GM19023 (cell line): ENCODE data around the gene UGT1A7.

Source experiments
- ATAC-seq: cut with Tn5 transposase; IDR thresholded peaks from one replicate; pipeline ENCODE4 v1.9.1; 2021; ENCODE audit warnings: mild to moderate bottlenecking, moderate library complexity; ENCODE audit not compliant: unreplicated experiment

The UGT1A7 gene

DNA sequence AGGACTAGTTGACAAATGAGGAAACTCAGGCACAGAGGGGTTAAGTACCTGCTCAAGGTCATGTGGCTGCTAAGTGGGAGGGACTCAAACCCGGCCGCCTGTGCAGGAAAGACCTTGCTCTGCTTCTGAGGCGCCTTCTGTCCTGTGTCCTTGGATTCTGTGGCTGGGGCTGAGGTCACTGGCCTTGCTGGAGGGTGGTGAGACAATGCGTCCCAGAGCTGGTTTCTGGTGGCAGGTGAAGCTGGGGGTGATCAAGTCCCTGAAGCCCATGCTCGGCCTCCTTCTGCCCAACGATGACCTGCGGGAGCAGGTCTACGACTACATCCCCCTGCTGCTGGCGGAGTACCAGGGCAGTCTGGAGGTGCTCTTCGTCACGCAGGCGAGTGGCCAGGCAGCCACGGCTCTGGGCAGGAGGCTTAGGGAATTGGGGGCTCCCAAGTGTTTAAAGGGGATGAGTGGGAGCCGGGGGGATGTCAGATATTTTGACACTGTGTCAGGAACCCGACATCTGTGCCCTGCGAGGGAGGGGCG is 112.5 kb downstream of the UGT1A7 start:
- ATAC-seq: no peak

DNA sequence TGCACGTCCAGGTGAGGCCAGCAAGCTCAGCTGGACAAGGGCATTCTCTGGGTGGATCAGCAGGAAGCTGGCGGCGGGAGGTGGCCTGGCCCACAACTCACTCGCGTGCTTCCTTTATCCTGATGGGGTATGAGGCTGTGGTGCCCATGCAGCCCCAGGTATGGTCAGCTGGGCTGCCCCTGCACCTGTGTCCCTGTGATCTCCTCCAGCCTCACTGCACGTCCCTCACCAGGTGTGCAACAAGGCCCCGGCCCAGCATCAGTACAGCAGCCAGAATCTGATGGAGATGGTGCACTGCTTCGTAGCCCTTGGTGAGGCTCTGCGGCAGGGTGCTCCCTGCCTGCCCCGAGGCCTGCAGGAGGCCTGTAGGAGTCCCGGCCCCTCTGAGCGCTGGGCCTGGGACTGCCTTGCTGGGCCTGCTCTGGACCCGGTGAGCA is 114.1 kb downstream of the UGT1A7 start:
- no peak for ATAC-seq

DNA sequence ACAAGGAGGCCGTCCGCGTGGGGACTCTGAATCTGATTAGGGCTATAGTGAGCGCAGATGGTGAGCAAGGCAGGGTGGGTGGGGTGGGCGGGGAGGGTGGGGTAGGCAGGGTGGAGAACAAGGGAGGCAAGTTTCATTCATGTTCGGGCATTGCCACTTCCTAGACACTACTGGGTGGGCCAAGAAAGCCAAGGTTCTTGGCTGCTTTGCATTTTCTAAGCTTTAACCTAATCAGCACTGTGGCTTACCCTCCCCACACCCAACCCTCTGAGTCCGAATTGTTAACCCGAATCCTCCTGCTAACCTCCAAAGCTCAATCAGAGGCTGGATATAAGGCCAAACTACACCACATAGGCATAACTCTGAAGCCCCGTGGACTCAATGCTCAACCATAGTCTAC is 114.6 kb downstream of the UGT1A7 start:
- no peak for ATAC-seq

DNA sequence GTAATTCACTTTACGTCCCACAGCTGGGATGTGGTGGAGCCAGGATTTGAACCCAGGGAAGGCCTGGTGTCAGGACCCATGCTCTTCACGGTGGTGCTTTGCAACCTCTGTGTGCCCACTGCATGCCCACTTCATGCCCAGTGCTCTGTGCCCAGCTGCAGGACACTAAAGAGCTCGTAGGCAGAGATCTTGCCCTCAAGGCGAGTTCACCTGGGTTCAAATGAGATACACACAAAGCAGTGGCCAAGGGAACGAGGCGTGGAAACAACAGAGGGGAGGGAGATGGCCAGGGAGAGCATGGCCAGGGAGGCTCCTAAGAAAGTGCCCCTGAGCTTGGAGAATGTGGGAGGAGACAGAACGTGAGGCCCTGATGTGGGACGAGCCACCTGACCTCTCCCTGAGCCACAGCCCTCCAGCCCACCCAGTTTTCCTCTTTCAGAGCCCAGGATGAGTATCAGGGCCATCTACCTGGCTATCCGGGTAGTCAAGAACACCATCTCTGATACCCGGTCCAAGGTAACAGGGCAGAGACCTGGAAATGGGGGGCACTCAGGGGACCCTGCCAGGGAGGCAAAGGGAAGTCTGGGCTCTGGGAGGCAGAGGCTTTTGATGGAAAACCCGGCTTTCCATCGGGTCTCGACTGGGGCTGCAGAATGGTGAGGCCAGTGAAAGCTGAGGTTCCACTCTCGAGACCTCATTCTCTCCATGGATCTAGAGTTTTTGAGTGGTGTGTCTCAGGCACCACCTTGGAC is 116.8 kb downstream of the UGT1A7 start:
- no peak for ATAC-seq

DNA sequence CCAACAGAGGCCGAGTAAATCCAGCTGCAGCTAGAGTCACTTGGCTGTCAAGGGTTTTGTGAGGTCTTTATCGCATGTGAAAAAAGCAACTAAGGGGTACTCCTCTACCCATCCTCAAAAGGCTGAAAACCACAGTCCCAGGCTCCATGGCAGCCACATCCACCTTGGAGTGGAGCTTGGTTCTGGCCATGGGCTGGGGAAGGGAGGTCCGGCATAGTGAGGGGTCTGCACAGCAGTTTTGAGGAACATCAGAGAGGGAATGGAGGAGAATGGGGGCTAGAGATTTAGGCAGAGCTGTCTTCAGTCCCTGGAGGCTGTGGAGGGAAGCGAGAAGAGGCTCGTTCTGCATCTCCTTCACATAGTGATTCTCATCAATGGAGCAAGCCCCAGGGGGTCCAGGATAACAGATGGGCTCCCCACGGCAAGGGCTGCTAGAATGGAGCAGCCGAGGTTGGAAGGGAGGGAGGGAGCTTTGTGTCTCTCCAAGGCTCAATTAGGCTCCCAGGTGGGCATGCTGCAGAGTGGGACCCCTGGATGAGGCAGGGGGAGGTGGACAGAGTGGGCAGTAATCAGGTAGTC is 117.5 kb downstream of the UGT1A7 start:
- no peak for ATAC-seq

DNA sequence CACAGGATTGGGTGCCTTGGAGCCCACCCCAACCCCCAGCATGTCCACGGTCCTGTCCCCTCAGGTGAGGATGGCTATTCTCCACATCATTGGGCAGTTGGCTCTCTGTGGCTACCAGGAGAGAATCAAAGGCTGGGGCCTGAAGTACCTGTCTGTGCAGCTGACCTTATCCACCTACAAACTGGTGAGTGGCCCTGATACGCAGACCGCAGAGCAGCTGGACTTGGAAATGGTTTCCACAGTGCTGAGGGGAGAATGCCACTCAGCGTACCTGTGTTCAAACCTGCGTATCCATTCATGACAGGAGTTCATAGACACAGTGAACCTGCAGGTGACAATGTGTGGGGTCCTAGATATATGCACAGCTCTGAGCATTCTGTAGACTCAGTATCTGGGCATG is 118.0 kb downstream of the UGT1A7 start:
- no peak for ATAC-seq

DNA sequence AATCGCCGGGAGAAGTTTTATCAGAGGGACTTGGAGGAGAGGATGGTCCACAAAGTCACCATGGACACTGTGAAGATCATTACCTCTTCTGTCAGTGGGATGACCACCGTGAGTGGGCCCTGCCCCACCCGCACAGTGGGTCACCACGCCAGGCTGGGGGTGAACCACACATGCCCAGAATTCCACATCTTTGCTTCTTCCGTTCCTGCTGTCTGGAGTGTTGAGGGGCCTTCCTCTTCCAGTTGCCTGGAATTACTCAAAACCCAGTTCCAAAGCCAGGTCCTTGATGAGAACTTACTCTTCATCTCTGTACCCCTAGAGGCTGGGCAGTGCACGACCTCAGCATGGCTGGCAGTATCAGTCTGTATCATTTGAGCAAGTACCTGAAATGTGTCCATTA is 118.5 kb downstream of the UGT1A7 start:
- ATAC-seq: no peak

DNA sequence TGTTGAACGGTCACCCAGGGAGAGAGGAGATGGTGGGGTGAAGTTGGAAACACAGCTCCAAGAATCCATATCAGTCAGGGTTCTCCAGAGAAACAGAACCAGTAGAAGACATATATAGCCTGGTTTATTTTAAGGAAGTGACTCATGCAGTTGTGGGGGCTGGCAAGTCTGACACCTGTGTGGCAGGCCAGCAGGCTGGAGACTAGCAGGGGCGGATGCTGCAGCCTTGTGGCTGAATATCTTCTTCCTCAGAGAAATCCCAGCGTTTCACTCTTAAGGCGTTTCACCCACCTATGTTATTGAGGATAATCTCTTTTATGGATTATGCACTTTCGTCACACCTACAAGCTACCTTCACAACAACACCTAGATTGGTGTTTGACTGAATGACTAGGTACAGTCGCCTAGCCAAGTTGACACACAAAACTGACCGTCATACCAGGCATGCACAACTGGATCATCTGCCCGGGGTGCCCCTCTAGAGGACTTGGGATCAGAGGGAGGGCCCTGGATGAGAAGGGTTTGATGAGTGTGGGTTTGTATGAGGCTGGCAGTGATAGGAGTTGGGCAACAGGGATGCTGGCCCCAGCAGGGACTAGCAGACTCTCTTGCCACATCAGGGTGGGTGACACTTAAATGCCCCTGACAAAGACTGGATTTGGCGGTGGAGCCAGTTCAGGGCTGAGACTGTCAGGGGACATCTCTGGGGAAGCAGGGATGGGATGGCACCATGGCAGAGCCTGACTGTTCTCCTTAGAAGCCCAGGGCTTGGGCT is 119.8 kb downstream of the UGT1A7 start:
- no peak for ATAC-seq

DNA sequence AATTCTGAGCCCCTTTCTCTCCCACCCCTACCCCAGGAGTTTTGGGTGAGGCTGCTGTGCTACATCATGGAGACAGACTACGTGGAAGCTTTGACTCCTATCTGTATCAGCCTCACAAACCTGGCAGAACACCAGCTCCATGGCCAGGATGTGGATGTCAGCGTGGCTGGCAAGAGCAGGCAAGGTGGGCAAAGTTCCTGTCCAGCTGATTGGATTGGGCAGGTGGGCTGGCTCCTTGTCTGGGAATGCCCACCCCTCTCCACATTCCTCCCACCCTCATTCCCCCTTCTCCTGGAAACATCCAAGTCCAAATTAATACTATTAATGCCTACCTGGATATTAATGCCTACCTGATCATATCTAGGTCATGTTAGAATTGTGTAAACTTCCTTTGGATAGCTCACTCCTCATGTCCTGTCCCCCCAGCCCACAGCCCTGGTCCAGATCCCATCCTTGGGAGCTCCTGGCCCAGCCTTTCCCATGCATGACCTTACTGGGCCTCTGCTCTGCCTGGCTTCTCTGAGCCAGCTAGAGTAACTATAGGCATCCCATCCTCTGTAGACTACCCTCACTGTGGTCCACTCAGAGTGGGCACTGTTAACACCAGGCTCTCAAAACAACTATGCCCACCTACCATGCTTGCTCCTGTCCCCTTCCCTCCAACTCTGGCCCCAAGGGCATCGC is 120.6 kb downstream of the UGT1A7 start:
- no peak for ATAC-seq

DNA sequence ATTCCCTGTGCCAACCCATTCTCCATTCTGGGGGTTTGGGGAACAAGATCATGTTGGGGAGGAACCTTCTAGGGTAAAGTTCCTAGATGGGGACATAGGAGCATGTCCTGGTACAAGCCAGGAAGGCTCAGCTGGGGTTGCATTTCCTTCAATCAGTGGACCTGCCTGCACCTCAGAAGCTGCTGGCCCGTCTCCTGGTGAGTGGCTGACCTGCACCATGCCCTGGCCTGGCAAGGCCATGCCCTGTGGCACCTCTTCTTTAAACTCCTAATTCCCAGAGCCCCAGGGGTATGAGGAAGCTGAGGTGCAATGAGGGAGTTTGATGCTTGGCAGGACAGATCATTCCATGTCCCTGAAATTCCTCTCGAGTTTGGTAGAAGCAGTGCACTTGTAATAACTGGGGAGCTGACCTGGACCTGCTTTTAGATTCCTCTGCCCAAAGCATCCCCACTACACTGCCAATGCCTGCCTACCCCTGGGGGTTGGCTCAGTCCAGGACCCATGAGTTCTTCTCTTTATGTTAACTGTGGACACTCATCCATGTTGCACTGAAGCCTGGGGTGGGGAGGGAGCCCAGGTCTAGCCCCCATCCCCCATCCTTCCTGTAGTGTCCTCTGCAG is 121.7 kb downstream of the UGT1A7 start:
- no peak for ATAC-seq

DNA sequence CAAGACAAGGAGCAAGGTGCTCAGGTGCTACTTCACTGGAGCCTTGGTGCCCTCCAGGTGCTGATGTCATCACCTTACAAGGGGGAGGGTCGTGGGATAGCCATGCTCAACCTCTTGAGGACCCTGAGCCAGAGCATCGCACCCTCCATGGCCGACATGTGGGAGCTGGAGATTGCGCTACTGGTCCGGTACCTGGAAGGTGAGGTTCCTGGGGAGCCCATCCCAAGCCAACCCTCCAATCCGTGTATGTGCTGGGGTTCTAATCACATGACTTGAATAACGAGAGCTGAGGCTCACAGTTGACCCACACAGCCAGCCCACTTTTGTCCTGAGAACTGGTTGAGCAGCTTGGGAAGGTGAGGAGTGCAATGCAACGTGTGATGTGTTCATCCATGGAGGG is 122.3 kb downstream of the UGT1A7 start:
- no peak for ATAC-seq

DNA sequence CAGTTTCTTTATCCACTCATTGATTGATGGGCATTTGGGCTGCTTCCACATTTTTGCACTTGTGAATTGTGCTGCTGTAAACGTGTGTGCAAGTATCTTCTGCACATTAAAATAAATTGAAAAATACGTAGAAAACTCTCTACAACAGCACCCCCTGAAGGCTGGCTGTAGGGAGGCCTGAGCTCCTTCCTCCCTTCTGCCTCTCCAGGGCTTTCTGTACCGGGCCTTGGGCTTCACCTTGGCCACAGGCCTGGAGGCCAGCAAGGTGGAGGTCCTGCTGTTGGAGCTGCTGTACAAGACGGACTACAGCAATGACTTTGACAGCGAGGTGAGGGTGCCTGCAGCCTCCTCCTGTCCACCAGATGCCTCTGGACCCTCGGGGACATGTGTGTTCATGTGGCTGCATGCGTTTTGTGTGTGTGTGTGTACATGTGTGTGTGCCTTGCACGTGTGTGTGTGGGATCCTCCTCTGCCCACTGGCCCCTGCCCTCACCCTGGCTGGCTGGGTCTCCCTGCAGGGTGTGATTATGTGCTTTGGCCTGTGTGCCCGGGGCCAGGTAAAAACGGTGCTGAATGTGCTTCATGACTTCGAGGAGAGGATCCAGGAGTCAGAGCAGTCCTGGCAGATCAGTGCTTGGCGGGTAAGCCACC is 125.6 kb downstream of the UGT1A7 start:
- ATAC-seq: no peak

DNA sequence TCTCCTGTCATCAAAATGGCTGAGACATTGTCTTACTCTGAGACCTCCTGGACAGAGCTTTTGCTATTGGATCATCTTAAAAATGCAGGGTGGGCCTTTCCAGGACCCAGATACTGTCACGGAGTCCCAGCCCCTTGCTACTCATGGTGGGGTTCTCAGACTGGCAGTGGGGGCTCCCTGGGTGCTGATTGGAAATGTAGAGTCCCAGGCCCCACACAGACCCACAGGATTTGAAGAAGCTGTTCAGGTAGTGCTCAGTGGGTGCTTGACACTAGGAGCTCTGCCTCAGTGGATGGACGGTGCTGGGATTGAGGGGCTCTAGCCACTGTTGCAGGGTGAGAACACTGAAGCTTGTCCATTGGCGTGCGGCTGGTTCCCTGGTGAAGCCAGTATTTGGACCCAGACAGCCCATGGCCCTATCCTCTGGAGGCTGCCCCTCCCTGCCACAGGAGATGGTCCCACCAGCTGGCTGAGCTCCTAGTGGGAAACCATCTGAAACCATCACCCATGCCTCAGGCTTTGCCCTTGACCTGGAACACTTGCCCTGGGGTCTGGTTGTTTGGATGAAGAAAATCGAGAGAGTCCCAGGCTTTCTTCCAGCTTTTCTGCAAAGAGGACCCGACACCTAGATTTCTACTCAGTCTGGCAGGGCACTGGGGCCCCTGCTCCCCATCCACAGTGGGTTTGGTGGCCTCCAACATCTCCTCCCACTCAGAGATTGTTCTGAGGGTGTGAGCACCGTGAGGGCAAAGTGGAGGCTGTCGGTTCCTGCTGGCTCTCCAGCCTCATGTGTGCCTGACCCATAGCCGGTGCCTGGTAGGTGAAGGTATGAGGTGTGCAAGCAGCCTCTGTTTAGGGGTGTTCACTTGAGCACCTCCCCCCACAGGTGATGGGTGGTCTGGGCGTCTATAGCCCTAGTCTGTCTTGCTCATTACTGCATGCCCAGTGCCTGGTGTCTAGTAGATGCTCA is 126.5 kb downstream of the UGT1A7 start:
- ATAC-seq: no peak

DNA sequence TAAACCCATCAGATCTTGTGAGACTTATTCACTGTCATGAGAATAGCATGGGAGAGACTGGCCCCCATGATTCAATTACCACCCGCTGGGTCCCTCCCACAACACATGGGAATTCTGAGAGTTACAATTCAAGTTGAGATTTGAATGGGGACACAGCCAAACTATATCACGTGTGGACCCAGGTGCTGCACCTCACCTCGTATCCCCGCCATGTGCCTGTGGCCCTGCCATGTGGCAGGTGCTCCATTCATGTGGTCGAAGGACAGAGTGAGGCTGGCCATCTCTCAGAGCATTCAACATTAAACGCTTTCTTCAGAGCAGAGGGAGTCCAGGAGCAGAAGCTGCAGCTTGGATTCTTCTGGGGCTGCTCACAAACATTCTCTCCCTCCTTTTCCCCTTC is 128.7 kb downstream of the UGT1A7 start:
- no peak for ATAC-seq

DNA sequence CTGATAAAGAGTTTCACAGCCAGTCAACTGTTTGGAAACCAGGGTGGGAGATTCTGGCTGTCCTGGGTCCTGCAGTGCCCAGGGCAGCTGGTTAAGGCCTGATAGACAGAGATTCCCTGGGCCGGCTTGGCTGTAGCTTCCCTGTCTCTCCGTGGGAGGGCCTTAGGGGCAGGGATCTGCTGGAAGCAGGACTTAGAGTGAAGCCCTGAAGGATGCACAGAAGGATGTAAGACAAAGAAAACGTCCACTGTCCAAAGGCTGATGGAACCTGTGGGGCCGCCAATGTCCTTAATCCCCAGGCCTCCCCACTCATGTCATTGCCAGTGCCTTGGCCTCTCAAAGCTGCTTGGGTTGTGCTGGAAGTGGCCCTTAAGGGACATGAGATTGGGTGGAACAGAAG is 129.4 kb downstream of the UGT1A7 start:
- ATAC-seq: no peak

DNA sequence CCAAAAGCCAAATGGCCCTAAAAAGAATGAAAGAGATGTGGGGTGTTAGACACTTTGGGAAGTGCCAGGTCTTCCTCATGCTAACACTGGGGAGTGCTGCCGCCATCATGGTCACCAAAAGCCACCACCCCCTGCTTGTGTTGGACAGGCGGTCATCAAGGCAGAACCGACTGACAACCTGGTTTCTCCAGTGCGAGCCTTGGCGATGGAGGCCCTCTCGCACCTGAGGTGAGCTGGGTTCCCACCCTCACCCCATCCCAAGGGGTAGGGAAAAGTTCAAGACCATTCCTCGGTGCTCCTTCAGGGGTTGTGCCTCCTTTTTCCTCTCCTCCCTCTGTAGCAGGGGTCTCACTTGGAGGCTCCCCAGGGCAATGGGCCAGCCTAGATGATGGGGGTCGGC is 130.0 kb downstream of the UGT1A7 start:
- ATAC-seq: no peak

DNA sequence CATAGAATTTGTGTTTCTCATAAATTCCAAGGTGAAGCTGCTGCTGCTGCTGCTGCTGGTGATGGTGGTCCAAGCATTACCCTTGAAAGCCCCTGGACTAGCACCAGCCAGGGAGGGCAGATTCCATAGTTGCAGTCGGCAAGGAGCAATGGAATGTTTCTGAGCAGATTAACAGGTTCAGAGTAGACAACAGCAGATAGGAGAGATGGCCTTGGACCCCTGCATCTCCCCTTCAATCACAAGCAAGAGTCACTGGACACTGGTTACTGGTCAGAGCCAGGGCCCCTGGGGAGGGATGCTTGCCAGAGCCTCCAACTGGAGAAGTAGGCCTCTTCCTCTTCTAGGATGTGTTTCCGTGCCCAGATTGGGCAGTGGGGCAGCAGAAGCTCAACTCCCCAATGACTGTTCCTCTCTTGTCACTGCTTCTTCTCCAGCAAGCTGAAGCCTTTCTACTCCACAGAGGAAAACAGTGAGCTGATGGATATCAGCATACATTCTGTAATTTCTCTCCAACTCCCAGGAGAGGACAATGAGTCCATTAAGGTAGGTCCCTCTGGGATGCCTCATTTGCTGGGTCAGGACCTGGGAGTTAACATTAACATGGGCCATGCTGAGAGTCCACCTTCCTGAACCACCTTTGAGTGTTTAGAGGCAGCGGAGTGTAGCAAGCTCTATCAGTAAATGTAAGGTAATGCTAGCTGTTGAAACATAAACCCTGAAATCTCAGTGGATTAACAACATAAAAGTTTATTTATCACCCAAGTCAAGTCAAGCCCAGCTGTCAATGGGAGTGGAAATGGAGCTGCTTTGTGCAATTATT is 131.7 kb downstream of the UGT1A7 start:
- ATAC-seq: no peak
